KMS-11 (cell line): ENCODE measurements around the gene PLAAT3.
"Not testable (repeated sequence)": the region's sequence is repeated elsewhere in the genome, so short reads cannot be mapped to it uniquely, and the experiment has no call there.

Experiments
- H2AFZ ChIP-seq: fragments of 200-600 bp; sonication (generic); 2 replicates; pipeline ENCODE4 v1.6.1; 2016; ENCODE audit warnings: antibody characterized with exemption, mixed run types, low read depth
- H3K27ac ChIP-seq: fragments of 200-600 bp; sonication (generic); 2 replicates; pipeline ENCODE4 v1.6.1; 2016; ENCODE audit warnings: mild to moderate bottlenecking, mixed run types
- H3K27me3 ChIP-seq: fragments of 200-600 bp; sonication (generic); 2 replicates; pipeline ENCODE4 v1.6.1; 2017; ENCODE audit warnings: mild to moderate bottlenecking, low read depth, mixed run types, moderate library complexity; ENCODE audit not compliant: insufficient read depth
- H3K36me3 ChIP-seq: fragments of 200-600 bp; sonication (generic); 2 replicates; pipeline ENCODE4 v1.6.1; 2017; ENCODE audit warnings: mild to moderate bottlenecking, mixed run types; ENCODE audit not compliant: insufficient read depth
- H3K4me1 ChIP-seq: fragments of 200-600 bp; sonication (generic); 2 replicates; pipeline ENCODE4 v1.6.1; 2016; ENCODE audit warnings: mild to moderate bottlenecking, low read depth, mixed run types; ENCODE audit not compliant: poor library complexity, severe bottlenecking
- H3K4me2 ChIP-seq: fragments of 200-600 bp; sonication (generic); 2 replicates; pipeline ENCODE4 v1.7.0; 2016; ENCODE audit warnings: mild to moderate bottlenecking, mixed run types
- H3K4me3 ChIP-seq: fragments of 200-600 bp; sonication (generic); IDR thresholded peaks from 2 replicates; pipeline ENCODE4 v1.6.1; 2017; ENCODE audit warnings: low read depth, low read length, mixed read lengths; ENCODE audit not compliant: insufficient read depth
- H3K79me2 ChIP-seq: fragments of 200-600 bp; sonication (generic); 2 replicates; pipeline ENCODE4 v1.6.1; 2016; ENCODE audit warnings: low read depth, mixed run types; ENCODE audit not compliant: insufficient read depth
- H3K9ac ChIP-seq: fragments of 200-600 bp; sonication (generic); 2 replicates; pipeline ENCODE4 v1.6.1; 2016; ENCODE audit warnings: mild to moderate bottlenecking, mixed run types
- H4K20me1 ChIP-seq: fragments of 200-600 bp; sonication (generic); 2 replicates; pipeline ENCODE4 v1.6.1; 2016; ENCODE audit warnings: mild to moderate bottlenecking, mixed run types; ENCODE audit not compliant: insufficient read depth
- TF ChIP-seq, protein P1 (sequence below): fragments of 200-600 bp; sonication (generic); conservative IDR thresholded peaks from 2 replicates; pipeline ENCODE4 v1.6.1; 2017; ENCODE audit warnings: low read depth, mild to moderate bottlenecking, antibody characterized with exemption, low read length, moderate library complexity, mixed read lengths

Gene PLAAT3

DNA sequence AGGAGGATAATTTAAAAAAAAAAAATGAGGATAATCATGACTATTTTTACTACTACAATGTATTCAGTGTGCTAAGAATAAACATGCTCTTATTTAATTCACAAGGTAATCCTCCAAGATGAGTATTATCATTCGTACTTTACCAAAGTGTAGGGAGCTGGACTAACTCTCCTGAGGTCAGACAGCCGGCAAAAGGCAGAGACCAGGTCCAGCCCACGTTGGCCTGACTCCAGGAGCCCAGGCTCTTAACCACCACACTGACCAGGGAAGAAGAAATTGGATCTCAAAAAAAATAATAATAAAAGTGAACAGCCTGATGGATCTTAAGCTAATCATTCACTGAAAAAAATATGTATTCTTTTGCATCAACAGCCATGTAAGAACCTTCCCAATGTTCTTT lies 25.2 kb downstream of the PLAAT3 start:
- no peaks in the 10 kb centered on the region for H3K36me3 ChIP-seq
- TF ChIP-seq, protein P1, sequence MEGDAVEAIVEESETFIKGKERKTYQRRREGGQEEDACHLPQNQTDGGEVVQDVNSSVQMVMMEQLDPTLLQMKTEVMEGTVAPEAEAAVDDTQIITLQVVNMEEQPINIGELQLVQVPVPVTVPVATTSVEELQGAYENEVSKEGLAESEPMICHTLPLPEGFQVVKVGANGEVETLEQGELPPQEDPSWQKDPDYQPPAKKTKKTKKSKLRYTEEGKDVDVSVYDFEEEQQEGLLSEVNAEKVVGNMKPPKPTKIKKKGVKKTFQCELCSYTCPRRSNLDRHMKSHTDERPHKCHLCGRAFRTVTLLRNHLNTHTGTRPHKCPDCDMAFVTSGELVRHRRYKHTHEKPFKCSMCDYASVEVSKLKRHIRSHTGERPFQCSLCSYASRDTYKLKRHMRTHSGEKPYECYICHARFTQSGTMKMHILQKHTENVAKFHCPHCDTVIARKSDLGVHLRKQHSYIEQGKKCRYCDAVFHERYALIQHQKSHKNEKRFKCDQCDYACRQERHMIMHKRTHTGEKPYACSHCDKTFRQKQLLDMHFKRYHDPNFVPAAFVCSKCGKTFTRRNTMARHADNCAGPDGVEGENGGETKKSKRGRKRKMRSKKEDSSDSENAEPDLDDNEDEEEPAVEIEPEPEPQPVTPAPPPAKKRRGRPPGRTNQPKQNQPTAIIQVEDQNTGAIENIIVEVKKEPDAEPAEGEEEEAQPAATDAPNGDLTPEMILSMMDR: no peak
- H3K4me3 ChIP-seq: no peak overlapping the region

DNA sequence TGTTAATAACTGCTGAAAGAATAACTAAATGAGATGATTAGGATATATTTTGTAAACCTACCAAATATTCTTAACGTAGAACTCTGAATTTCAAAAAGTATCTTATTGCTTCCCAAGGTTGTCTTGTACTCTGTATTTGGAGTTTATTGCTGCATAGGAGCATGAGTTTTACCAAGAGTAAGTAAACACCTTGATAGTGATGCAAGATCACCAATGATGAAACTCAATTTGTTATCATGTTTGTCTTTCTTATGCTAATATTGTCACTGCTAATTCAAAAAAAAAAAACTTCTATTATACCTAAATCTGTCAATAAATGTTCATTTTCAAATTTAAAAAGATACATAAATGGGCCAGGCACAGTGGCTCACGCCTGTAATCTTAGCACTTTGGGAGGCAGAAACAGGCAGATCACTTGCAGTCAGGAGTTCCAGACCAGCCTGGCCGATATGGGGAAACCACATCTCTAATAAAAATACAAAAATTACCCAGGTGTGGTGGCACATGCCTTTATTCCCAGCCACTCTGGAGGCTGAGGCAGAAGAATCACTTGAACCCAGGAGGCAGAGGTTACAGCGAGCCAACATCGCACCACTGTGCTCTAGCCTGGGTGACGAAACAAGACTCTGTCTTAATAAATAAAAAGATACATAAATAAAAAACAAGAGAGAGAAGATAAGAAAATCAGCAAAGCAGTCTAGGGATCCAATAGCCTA lies 27.6 kb downstream of the PLAAT3 start:
- no peak overlapping the region for H3K27ac ChIP-seq

More for the DNA sequence above, 25.2 kb downstream of the PLAAT3 start:
- no peak overlapping the region for H2AFZ ChIP-seq
- H3K9ac ChIP-seq: no peak overlapping the region
- H3K79me2 ChIP-seq: no peaks in the 10 kb centered on the region
- no peaks in the 10 kb centered on the region for H4K20me1 ChIP-seq
- H3K27me3 ChIP-seq: no peaks in the 10 kb centered on the region
- H3K4me1 ChIP-seq: no peaks in the 10 kb centered on the region
- H3K4me2 ChIP-seq: no peak overlapping the region
- H3K27ac ChIP-seq: no peak overlapping the region

DNA sequence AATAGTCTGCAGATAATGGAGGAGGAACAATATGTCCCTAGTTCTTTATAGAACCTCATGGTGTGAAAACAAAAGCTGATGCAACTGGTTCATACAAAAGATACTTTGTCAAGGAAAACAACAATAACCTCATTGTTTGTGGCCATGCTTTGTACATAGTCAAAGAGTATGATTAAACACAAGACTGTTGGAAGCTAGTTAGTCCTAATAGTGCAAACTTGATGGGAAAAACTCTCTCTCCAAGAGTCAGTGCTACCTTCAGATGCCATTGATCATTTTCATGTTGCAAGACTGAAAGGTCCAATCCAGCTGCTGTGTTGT lies 30.9 kb downstream of the PLAAT3 start:
- Histone ChIP-seq H2AFZ (no peak overlapping the region), H3K9ac (no peak overlapping the region), H3K27ac (no peak overlapping the region), H3K79me2 (no peaks in the 10 kb centered on the region), H3K36me3 (no peaks in the 10 kb centered on the region), H3K4me1 (peaks cover 5% of the 10 kb centered on the region), H3K27me3 (no peaks in the 10 kb centered on the region), H3K4me3 (no peak overlapping the region), H4K20me1 (no peaks in the 10 kb centered on the region), H3K4me2 (no peak overlapping the region)
- TF ChIP-seq, protein P1: no peak

More for the DNA sequence above, 27.6 kb downstream of the PLAAT3 start:
- no peak overlapping the region for H3K4me3 ChIP-seq
- H3K36me3 ChIP-seq: no peaks in the 10 kb centered on the region
- no peaks in the 10 kb centered on the region for H4K20me1 ChIP-seq
- H3K27me3 ChIP-seq: no peaks in the 10 kb centered on the region
- no peak overlapping the region for H3K9ac ChIP-seq
- H3K4me1 ChIP-seq: peaks cover 5% of the 10 kb centered on the region
- H3K79me2 ChIP-seq: no peaks in the 10 kb centered on the region
- TF ChIP-seq, protein P1: no peak
- H3K4me2 ChIP-seq: no peak overlapping the region
- H2AFZ ChIP-seq: no peak overlapping the region

DNA sequence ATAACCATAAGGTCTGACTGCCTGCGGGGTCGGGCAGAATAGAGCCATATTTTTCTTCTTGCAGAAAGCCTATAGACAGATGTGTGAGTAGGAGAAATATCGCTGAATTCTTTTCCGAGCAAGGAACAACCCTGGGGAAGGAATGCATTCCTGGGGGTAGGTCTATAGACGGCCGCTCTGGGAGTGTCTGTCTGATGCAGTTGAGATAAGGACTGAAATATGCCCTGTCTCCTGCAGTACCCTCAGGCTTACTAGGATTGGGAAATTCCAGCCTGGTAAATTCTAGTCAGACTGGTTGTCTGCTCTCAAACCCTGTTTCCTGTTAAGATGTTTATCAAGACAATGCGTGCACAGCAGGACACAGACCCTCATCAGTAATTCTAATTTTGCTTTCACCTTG lies 33.0 kb downstream of the PLAAT3 start:
- not testable (repeated sequence) for H3K4me2 ChIP-seq, H4K20me1 ChIP-seq, H3K36me3 ChIP-seq, H3K79me2 ChIP-seq, H3K27me3 ChIP-seq, H3K27ac ChIP-seq, H3K9ac ChIP-seq, H3K4me3 ChIP-seq, H3K4me1 ChIP-seq, H2AFZ ChIP-seq

DNA sequence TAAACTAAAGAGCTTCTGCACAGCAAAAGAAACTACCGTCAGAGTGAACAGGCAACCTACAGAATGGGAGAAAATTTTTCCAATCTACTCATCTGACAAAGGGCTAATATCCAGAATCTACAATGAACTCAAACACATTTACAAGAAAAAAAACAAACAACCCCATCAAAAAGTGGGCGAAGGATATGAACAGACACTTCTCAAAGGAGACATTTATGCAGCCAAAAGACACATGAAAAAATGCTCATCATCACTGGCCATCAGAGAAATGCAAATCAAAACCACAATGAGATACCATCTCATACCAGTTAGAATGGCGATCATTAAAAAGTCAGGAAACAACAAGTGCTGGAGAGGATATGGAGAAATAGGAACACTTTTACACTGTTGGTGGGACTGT lies 35.4 kb downstream of the PLAAT3 start:
- H3K4me1 ChIP-seq: peaks cover 10% of the 10 kb centered on the region
- not testable (repeated sequence) for H3K9ac ChIP-seq, H4K20me1 ChIP-seq, H3K79me2 ChIP-seq, H3K36me3 ChIP-seq, H2AFZ ChIP-seq, H3K4me3 ChIP-seq, H3K27me3 ChIP-seq, H3K4me2 ChIP-seq, H3K27ac ChIP-seq
